ENCODE measurements around the gene SMYD3.

DNA sequence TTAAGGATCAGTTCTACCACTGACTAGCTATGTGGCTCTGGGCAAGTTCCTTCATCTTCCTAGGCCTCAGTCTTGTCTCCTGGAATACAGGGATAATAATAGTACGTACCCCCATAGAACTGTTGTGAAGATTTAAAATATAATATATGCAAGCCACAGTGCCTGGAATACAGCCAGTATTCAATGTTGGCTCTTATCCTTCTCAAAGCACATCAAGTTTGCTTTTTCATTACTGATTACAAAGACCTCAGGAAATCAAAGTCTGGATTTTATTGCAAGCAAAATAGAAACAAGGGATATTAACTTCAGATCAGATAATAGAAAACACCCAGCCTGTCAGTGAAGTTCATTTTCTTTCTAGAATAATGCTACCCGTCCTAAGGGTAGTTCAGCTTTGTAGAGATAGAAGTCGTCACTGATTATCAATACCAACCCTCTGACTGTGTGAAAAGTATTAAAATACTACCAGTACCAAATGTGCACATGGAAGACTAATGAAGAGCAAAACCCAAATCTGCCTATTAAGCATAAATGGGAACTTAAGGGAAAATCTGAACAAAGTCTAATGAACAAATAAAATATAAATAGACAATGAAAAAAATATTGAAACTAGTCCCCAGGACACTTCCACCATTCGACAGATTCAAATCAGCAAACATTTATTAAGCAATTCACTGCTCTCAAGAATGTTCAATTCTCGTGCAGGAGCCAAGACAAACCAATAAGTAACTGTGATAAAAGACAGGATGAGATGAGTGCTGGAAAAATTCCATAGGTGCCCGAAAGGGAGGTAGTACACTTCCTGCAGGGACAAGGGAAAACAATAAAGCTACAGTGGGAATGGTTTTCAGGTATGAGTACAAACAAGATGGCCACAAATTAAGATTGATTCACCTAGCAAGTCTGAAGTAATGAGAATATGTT lies 206.2 kb downstream of the SMYD3 start:
- no peak for TF ChIP-seq CTCF (conservative IDR thresholded peaks at IDR 0.05 in 1 of 2, IDR thresholded peaks at IDR 0.05 in 1 of 2; ENCODE audit: low read depth in 1 of 2, low read length in 2 of 2)
- TF ChIP-seq EZH2 (IDR thresholded peaks at IDR 0.05; ENCODE audit: low read length, missing control alignments), result no peak
